GM20431 (cell line): ENCODE data around the gene CDKN2C.

Source experiments
- in situ Hi-C: fragments of 300-500 bp; cut with MseI, MboI; formaldehyde crosslinking; loops from one replicate; pipeline ENCODE4 v1.15.0; 2020; ENCODE audit warnings: low sequenced_read_pairs; ENCODE audit not compliant: unreplicated experiment

Gene CDKN2C

GRCh38 chr1:50959913-50960844, 9.9 kb upstream of the CDKN2C start, which contains the start of gene FAF1:
Gene FAF1 (minus strand): TSS chr1:50960267. CDS start chr1:50959811, 456 bp downstream.
- in situ Hi-C loops: no loop called here

GRCh38 chr1:50964863-50965262, 5.2 kb upstream of the CDKN2C start:
- in situ Hi-C loops: no loop called here

GRCh38 chr1:50966991-50967390, 3.1 kb upstream of the CDKN2C start:
- in situ Hi-C loops: no loop called here

GRCh38 chr1:50967416-50968157, 2.5 kb upstream of the CDKN2C start:
- in situ Hi-C loops: no loop called here

GRCh38 chr1:50968158-50968820, 1.8 kb upstream of the CDKN2C start:
- in situ Hi-C loops: no loop called here

DNA sequence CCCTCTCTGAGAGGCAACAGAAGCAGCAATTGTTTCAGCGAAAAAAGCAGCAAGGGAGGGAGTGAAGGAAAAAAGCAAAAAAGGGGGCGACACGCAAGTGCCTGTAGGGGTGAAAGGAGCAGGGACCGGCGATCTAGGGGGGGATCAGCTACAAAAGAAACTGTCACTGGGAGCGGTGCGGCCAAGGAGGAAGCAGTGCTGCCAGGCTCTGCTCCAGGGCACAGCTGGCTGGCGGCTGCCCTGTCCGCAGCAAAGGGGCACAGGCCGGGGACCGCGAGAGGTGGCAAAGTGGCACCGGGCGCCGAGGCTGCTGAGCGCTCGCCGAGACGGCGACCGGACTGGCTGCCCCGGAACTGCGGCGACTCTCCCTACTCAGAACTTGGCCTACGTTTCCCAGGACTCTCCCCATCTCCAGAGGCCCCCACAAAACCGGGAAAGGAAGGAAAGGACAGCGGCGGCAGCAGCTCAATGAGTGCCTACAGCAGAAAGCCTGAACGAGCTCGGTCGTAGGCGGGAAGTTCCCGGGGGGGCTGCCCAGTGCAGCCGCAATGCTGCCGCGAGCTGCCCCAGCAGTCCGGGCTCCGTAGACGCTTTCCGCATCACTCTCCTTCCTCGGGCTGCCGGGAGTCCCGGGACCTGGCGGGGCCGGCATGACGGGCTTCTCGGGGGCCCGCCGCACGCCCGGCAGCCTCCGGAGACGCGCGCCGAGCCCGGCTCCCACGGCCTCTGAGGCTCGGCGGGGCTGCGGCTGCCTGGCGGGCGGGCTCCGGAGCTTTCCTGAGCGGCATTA, 1.0 kb upstream of the CDKN2C start:
- in situ Hi-C loops: no loop called here

GRCh38 chr1:50970509-50970887, 453 bp downstream of the CDKN2C start:
- in situ Hi-C loops: no loop called here

- in situ Hi-C loops: no loop called here
Observed at GRCh38 chr1:50970931-50971582, 1.0 kb downstream of the CDKN2C start.

DNA sequence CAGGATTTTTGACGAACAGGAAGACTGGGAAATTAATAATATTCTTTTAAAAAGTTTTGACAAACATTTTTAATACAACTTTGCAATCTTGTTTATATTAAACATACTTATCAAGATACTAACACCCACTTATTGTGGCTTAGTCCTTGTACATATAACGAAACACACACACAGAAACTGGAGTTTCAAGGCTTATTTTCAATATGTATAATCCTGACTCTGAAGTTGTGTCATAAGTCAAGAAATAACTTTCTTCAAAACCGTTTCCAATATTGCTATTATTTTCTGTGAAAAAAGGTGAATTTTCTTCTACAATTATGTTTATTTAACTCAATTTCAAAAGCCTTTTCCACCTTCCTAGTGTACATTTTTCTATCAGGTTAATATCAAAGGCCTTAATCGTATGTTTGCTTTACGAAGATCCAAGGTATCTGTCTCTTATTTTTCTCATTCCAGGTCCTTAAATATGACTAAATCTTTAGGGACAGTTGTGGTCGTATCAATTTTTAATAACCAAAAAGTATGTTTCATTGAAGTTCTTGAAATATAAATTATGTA, 1.8 kb downstream of the CDKN2C start:
- in situ Hi-C loops: no loop called here

GRCh38 chr1:50972766-50973165, 2.7 kb downstream of the CDKN2C start:
- in situ Hi-C loops: no loop called here

DNA sequence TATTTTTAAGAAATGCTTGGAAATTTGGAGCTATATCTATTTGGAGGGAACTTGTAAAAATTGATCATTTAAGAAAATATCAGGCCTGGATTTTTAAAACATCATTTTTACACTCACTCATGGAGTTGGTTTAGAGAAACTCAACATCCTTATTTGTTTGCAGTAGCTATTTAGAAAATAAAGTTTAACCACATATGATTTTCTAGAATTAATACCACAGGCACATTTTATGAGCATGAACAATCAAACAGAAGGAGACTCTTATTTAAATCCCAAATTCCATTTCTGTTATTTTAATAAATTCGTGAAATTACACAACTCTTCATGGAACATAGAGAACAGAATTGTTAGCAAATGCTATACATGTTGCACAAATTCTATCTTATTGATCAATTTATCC, 3.2 kb downstream of the CDKN2C start:
- in situ Hi-C loops: no loop called here

DNA sequence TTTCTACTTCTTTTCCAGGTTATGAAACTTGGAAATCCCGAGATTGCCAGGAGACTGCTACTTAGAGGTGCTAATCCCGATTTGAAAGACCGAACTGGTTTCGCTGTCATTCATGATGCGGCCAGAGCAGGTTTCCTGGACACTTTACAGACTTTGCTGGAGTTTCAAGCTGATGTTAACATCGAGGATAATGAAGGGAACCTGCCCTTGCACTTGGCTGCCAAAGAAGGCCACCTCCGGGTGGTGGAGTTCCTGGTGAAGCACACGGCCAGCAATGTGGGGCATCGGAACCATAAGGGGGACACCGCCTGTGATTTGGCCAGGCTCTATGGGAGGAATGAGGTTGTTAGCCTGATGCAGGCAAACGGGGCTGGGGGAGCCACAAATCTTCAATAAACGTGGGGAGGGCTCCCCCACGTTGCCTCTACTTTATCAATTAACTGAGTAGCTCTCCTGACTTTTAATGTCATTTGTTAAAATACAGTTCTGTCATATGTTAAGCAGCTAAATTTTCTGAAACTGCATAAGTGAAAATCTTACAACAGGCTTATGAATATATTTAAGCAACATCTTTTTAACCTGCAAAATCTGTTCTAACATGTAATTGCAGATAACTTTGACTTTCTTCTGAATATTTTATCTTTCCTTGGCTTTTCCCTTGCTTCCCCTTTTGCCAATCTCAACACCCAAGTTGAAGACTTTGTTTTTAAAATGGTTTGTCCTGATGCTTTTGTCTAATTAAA, 4.0 kb downstream of the CDKN2C start:
- in situ Hi-C loops: no loop called here

GRCh38 chr1:50974618-50974935, 4.5 kb downstream of the CDKN2C start:
- in situ Hi-C loops: no loop called here

DNA sequence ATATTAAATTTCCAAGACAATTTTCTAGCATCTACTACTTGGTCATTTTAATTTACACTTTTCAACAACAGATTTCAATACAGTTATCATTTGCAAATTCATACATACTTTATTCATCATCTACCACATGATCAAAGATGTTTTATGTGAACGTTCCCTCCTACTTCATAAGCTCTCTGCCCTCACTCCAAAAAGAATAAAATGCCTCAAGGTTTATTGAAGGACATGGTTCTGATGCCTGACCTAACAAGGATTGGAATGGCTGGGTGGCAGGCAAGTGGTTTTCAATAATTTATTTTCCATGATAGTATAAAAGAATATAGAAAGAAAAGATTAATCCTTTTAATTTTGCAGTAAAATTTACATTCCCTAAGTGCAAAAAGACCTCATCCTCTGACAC, 5.4 kb downstream of the CDKN2C start:
- in situ Hi-C loops: no loop called here

GRCh38 chr1:50976111-50976889, 6.3 kb downstream of the CDKN2C start:
- in situ Hi-C loops: no loop called here

DNA sequence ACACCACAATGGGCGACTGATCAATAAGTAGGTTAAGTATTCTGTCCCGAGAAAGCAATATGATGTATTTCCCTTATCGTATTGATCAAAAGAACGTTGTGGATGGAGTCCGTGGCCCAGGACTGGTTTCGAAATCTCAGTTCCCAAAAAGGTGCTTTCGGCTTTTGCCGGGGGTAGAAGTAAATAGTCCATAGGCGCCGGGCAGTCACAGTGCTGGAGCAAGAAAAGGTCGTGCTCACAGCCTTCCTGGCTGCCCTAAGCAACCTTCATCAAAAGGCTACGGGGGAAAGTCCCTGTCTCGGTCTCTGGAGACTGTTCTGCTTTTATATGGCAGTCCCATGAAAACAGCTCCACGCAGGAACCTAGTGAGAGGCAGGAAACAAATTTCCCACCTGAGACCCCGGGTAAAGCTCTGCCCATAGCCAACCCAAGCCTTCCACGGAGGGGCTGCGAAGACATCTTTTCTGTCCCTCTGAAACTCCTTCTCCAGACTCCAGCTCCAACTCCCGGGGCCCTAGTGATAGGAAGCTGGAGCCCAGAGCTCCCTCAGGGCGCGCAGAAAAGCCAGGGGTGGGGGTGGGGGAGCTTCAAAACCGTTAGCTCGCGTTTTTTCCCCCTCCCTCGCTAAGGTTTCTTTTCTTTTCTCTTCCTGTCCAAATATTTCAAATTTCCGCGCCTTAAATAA, 7.0 kb downstream of the CDKN2C start:
- in situ Hi-C loops: no loop called here

DNA sequence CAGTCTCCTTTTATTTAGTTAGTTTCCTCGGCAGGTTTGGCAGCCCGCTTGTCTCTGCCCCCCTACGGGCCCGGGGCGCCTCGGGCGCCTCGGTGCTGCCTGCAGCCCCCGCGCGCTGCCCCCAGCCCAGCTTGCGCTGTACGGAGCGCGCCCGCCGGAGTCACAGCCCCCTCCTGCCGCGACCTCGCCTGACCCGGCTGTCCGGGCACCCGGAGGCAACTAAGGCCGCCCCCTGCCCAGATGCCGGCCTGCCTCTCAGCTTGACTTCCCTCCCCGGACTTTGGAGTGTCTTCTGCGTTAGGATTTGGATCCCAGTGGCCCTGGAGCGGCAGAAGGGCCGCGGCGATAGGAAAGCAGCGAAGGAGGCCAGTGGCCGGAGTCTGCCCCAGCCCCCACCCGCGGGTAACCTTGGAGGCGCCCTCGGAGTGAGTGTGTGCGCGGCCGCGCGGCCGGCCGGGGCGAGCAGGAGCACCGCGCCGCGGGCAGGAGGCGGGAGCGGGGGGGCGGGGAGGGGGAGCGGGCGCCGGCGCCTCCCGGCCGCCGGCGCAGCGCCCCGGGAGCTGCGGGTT, 7.6 kb downstream of the CDKN2C start:
- in situ Hi-C loops: no loop called here
